Muscle of leg (tissue), 11 donors: ENCODE measurements around the gene ANKRD53. TPM values are rescaled to one million over a fixed set of nuclear protein-coding genes. Genes with fewer than 3 reads are reported as not detected.

Experiments used
- DNase-seq: peaks from one replicate; pipeline ENCODE4 v3.0.0; 2013
- H3K27ac ChIP-seq: one replicate; pipeline ENCODE4 v1.5.1; 2013; ENCODE audit warnings: mild to moderate bottlenecking, low read length, control low read depth
- H3K27me3 ChIP-seq: one replicate; pipeline ENCODE4 v1.6.1; 2013; ENCODE audit warnings: low read length; ENCODE audit not compliant: control insufficient read depth, insufficient read depth
- H3K36me3 ChIP-seq: one replicate; pipeline ENCODE4 v1.6.1; 2013; ENCODE audit warnings: low read length; ENCODE audit not compliant: control insufficient read depth, insufficient read depth
- H3K4me1 ChIP-seq: one replicate; pipeline ENCODE4 v1.6.1; 2013; ENCODE audit warnings: low read length; ENCODE audit not compliant: control insufficient read depth, insufficient read depth
- H3K4me3 ChIP-seq: one replicate; pipeline ENCODE4 v1.5.1; 2013; ENCODE audit warnings: low read length, control low read depth
- H3K9me3 ChIP-seq: replicated peaks from 2 replicates; pipeline ENCODE4 v1.6.1; 2013; ENCODE audit warnings: low read depth, low read length; ENCODE audit not compliant: control insufficient read depth
- WGBS: methylation state at CpG from one replicate; pipeline ENCODE4 v1.1.5; 2013; ENCODE audit warnings: missing lambda C conversion rate; ENCODE audit not compliant: insufficient coverage; 5-methylcytosine and 5-hydroxymethylcytosine counted together
- polyA plus RNA-seq, 8 donors: library from polyadenylated mRNA; unstranded; fragments of 120-200 nt; gene quantifications; one replicate each; pipeline versions ENCODE4 v1.2.1 to v1.2.3, GENCODE V29; 2013; ENCODE audit warnings: inconsistent platforms in 1 of 8, low replicate concordance in 1 of 8; ENCODE audit not compliant: insufficient read length in 8 of 8, insufficient read depth in 1 of 8
- total RNA-seq: library from RNA; stranded (reverse); fragments of 120-200 nt; gene quantifications from one replicate; pipeline ENCODE4 v1.2.4, GENCODE V29; 2013

The ANKRD53 gene
- total and polyA plus RNA-seq, 9 donors = 0.72 to 2.0 (median 1.1) TPM

DNA sequence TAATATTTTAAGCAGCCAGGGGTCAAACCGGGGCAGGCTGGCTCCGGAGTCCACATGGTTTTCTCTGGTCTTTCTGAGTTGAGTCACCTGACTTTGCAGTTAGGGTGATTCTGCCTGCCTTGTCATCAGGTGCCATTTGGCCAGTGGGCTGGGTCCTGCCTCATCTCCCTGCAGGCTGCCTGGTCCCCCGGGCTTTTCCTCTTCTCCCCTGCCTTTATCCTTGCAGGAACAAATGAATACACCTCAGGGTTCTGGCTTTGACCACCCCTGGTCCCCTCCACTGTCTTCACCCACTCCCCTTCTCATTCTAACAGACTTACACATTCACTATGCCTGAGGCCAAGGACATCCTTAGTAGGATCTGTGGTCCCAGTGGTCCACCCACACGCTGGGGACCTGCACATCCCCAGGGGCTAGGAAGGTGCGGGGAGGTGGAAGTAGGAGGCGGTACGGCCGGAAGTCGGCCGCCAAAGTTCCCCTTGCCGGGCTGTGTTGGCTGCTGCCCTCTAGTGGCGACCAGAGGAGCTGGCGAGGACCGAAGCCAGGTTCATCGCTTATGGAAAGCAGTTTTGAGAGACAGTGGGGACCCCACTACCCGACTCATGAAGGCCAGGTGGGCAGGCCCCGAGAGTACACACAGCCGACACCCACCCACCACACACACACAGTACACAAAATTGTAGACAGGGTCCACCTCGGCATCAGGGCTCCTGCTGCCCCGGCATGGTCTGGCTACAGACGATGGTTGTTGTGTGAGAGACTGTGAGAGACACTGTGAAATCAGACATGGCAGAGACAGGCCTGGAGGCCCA is 22.6 kb downstream of the ANKRD53 start:
- Histone ChIP-seq H3K36me3 (no peaks in the 10 kb centered on the region), H3K9me3 (no peaks in the 10 kb centered on the region), H3K27ac (no peak overlapping the region), H3K27me3 (peaks cover 14% of the 10 kb centered on the region), H3K4me1 (peaks cover 8% of the 10 kb centered on the region), H3K4me3 (peak overlapping the region; percentile 21)
- 9% methylated on average over 13 of the region's 21 CpGs for WGBS
- peak; percentile 61 for DNase-seq

DNA sequence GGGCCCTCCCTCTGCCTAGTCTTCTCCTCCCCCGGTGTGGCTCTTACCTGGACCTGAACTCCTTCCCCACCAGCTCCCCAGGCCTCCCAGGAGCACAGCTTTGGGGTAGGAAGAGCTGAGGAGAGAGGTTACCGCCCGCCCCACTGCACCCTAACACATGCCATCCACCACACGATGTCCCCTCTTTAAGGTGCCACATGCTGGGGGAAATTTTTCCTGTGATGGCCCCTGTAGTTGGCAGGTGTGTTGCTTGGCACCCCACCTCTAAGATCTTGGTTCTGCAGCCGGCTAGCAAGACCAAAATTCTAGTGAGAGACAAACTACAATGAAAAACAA is 23.1 kb downstream of the ANKRD53 start:
- WGBS = no CpG with 5 or more reads among the region's 5 CpGs
- DNase-seq = no peak

DNA sequence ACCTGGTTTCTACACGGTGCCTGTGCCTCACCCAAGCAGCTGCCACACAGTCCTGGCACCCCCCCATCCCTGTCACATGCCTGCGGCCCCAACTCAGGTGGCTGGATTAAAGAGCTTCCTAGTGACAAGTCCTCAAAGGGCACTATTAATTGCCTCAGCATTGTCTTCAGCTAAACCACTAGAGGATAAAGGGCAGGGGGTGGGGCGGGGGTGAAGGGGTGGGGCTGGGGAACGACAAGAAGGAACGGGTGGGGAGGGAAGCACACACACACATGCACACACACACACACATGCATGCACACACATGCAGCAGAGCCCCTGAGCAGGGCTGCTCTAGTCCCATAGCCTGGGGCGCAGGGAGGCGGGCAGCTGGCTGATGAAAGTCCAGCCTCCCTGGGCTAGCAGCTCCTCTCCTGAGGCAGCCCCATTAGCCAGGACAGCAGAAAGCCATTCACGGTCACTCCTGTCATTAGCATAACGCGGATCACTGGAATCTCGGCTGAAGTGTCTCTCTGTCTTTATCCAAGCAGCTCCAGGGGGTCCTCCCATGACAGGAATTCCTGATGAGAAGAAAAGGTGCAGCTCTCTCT is 23.6 kb downstream of the ANKRD53 start:
- no peaks in the 10 kb centered on the region for H3K9me3 ChIP-seq
- no peak overlapping the region for H3K27ac ChIP-seq
- H3K4me3 ChIP-seq = no peak overlapping the region
- peaks cover 14% of the 10 kb centered on the region for H3K27me3 ChIP-seq
- H3K4me1 ChIP-seq = peaks cover 8% of the 10 kb centered on the region
- no peak for DNase-seq
- H3K36me3 ChIP-seq = no peaks in the 10 kb centered on the region
- 29% methylated on average over 1 of the region's 11 CpGs for WGBS

More for the DNA sequence above, 23.1 kb downstream of the ANKRD53 start:
- Histone ChIP-seq H3K4me3 (no peak overlapping the region), H3K4me1 (peaks cover 8% of the 10 kb centered on the region), H3K9me3 (no peaks in the 10 kb centered on the region), H3K27ac (no peak overlapping the region), H3K27me3 (peaks cover 14% of the 10 kb centered on the region), H3K36me3 (no peaks in the 10 kb centered on the region)

DNA sequence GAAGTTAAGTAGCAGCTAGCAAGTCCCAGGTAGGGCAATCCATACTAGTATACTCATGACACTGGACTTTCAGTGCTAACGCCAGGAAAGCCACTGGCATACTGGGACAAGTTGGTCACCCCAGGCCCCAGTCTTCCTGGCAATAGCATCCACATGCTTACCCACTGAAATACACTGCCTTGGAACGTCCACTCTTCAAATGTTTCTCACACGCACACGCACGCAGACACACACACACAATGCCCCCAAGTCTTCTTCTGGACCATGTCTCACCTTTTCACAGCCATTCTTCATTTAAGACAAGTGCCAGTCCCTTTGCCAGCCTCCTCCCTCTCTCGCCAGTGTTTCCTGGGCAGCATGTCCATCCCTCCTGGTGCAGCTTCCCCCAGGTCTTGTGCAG is 25.0 kb downstream of the ANKRD53 start:
- 82% methylated on average over 6 of the region's 6 CpGs for WGBS
- Histone ChIP-seq H3K27me3 (peaks cover 14% of the 10 kb centered on the region), H3K27ac (no peak overlapping the region)

DNA sequence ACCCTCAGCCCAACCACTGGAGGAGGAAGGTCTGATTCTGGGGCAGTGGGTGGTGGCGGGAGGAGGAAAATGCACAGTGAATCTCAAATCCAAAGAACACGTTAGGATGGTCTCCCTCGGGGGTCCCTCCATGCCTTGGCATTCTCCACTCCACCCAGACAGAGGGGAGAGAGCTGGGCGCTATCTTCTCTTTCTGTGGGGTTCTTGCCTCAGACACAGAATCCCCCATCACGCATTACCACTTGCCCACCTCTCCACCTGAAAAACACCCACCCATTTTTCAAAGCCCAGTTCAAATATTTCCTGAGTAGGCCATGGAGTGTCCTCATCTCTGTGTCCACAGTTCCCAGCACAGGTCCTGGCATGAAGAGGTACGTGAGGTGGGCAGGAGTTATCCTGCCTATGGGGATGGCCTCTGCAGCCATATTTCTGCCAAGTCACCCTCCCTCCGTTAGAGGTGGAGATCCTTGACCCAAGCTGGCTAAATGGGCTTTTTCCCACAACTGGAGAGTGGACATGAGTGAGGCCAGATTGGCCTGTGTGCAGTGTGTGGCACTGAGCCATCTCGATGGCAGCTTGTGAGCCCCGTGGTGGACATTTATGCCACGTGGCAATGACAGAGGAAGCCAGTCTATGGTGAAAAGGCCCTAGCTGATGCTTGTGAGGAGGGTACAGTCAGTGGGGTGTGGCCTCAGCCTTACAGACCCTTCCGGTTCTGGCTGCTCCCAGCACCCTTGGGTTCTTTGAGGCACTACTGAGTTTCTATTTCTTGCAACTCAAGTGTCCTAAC is 25.7 kb downstream of the ANKRD53 start:
- Histone ChIP-seq H3K36me3 (no peaks in the 10 kb centered on the region), H3K27ac (no peak overlapping the region), H3K4me3 (no peak overlapping the region), H3K27me3 (peaks cover 14% of the 10 kb centered on the region), H3K4me1 (peaks cover 8% of the 10 kb centered on the region), H3K9me3 (no peaks in the 10 kb centered on the region)
- WGBS = 77% methylated on average over 7 of the region's 11 CpGs
- no peak for DNase-seq

More for the DNA sequence above, 25.0 kb downstream of the ANKRD53 start:
- Histone ChIP-seq H3K4me1 (peaks cover 8% of the 10 kb centered on the region), H3K4me3 (no peak overlapping the region), H3K36me3 (no peaks in the 10 kb centered on the region), H3K9me3 (no peaks in the 10 kb centered on the region)
- DNase-seq = no peak

DNA sequence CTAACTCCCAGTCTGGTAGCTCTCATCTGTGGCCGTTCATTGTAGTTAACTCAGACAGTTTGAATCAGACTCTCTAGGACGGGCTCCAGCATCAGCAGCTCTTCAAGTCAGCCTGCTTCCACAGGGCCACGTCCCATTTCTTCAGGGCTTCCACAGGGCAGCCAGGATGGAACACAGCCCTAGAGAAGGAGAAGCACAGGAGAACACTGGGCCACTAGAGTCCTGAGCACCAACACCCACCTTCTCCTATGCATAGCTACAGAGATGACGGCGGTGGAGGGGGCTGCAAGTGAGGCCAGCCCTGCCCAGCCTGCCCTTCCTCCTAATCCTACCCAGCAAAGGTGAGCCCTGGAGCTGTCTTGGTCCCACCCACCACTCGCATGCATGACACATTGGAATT is 26.4 kb downstream of the ANKRD53 start:
- 87% methylated on average over 5 of the region's 6 CpGs for WGBS
- DNase-seq = no peak
- Histone ChIP-seq H3K4me1 (peaks cover 8% of the 10 kb centered on the region), H3K27me3 (peaks cover 14% of the 10 kb centered on the region), H3K36me3 (no peaks in the 10 kb centered on the region), H3K4me3 (no peak overlapping the region), H3K27ac (no peak overlapping the region), H3K9me3 (no peaks in the 10 kb centered on the region)

DNA sequence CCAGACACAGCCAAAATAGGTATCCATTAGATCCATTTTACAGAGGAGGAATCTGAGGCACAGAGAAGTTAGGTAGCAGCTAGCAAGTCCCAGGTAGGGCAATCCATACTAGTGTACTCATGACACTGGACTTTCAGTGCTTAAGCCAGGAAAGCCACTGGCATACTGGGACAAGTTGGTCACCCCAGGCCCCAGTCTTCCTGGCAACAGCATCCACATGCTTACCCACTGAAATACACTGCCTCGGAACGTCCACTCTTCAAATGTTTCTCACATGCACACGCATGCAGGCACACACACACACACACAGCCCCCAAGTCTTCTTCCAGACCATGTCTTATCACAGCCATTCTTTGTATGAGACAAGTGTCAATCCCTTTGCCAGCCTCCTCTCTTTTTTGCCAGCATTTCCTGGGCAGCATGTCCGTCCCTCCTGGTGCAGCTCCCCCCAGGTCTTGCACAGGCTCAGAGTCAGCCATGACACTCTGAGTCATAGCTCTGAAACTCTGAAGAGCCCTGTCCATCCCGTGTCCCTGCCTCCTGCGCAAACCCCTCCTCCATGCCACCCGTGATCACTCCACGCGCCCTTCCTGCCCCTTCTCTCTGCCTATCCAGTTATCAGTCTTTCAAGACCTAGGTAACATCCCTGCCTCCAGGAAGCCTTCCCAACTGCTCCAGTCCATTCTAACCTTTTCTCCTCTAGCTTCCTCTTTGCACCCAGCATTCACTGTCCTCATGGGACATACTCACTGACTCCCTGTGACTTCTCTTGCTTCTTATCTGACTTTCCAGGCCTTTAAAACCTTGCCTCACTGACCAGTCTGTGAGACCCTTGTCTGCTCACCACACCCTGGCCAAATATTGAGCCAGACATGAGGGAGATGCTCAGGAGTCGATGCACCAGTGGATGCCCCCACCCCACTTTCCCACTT is 27.1 kb downstream of the ANKRD53 start:
- DNase-seq = no peak
- H3K27me3 ChIP-seq = peaks cover 14% of the 10 kb centered on the region
- no peak overlapping the region for H3K4me3 ChIP-seq
- no peaks in the 10 kb centered on the region for H3K36me3 ChIP-seq
- 78% methylated on average over 9 of the region's 10 CpGs for WGBS
- H3K27ac ChIP-seq = no peak overlapping the region
- H3K9me3 ChIP-seq = no peaks in the 10 kb centered on the region
- H3K4me1 ChIP-seq = peaks cover 8% of the 10 kb centered on the region

DNA sequence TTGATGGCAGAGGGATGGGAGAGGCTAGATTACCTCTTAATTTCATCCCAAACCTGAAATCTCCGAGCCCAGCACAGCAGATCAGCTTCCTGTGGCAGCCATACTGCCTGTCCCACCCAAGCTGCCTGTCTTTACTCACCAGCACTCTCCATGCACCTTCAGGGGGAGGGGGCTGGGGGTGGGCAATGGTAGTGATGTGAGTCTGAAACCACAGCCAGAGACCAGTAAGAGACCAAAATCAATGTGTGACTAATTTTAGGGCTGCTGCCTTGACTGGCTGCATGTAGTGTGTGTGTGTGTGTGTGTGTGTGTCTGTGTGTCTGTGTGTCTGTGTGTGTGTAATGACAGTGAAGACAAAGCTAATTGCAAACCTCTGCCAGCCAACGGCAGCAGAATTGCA is 27.9 kb downstream of the ANKRD53 start:
- peaks cover 13% of the 10 kb centered on the region for H3K27me3 ChIP-seq
- 50% methylated on average over 1 of the region's 2 CpGs for WGBS
- no peak overlapping the region for H3K27ac ChIP-seq
- no peak for DNase-seq
- no peaks in the 10 kb centered on the region for H3K36me3 ChIP-seq
- no peaks in the 10 kb centered on the region for H3K9me3 ChIP-seq
- H3K4me3 ChIP-seq = no peak overlapping the region
- H3K4me1 ChIP-seq = peaks cover 2% of the 10 kb centered on the region

DNA sequence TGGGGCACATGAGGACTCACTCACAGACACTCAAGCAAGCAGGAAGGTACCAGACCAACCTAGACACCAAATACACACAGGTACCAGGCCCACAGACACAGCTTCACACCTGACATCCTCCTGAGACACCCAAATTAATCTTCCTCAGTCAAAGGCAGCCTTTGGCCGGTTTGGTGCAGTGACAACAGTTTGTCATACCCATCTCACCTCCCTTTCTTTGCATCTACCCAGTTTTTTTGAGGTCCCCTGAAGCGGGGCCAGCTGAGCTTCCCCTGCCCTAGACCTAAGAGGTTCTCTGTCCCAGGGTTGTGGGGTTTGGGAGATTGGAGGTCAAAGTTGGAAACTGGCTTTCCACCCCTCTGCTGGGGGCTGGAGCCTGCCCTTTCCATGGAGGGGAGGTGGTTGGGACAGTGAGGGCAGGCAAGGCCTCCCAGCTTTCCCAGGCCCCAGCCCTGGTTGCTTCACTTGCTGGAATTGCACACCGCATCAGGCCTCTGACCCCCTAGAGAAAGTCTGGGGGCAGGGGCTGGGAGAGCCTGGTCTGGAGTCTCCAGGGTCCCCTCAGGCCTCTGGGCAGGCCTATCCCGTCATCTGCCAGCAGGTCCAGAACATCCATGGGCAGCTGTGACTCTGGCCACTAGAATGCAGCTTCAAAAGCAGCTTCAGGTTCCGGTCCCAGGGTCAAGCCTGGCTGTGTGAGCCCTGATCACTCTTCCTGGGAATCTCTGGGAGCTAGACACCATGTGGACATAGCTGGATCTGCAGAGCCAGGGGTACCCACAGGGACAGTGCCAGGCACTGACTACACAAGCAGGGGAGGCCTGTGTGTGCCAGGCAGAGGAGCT is 28.7 kb downstream of the ANKRD53 start:
- H3K9me3 ChIP-seq = no peaks in the 10 kb centered on the region
- no peak for DNase-seq
- H3K36me3 ChIP-seq = no peaks in the 10 kb centered on the region
- WGBS = 87% methylated on average over 3 of the region's 5 CpGs
- H3K4me3 ChIP-seq = no peak overlapping the region
- no peaks in the 10 kb centered on the region for H3K4me1 ChIP-seq
- peaks cover 7% of the 10 kb centered on the region for H3K27me3 ChIP-seq
- no peak overlapping the region for H3K27ac ChIP-seq
